Right cardiac atrium (tissue), 5 donors: ENCODE results near the gene CRIP3. TPM values are rescaled to one million over a fixed set of nuclear protein-coding genes. Genes with fewer than 3 reads are reported as not detected.

ENCODE experiments used
- ATAC-seq, 2 donors: fragments of 200-7000 bp; cut with Tn5 transposase; one replicate each; pipeline versions ENCODE4 v1.8.0 to v1.9.1; 2020; ENCODE audit warnings: moderate library complexity in 2 of 2, mild to moderate bottlenecking in 1 of 2
- DNase-seq, 3 donors: peaks; one replicate each; pipeline ENCODE4 v3.0.0-alpha.2; 2020
- H3K27ac ChIP-seq: one replicate; pipeline ENCODE4 v1.5.1; 2013; ENCODE audit warnings: mild to moderate bottlenecking, low read length, control low read depth, moderate library complexity
- H3K27me3 ChIP-seq: one replicate; pipeline ENCODE4 v1.6.1; 2013; ENCODE audit not compliant: control insufficient read depth, insufficient read depth
- H3K4me1 ChIP-seq: one replicate; pipeline ENCODE4 v1.6.1; 2013; ENCODE audit warnings: low read length; ENCODE audit not compliant: control insufficient read depth, insufficient read depth
- H3K4me3 ChIP-seq: one replicate; pipeline ENCODE4 v1.5.1; 2013; ENCODE audit warnings: low read length, control low read depth
- H3K9me3 ChIP-seq: one replicate; pipeline ENCODE4 v1.6.1; 2013; ENCODE audit warnings: low read length; ENCODE audit not compliant: control insufficient read depth
- WGBS: extraction: QIAGEN DNeasy Blood & Tissue Kit; methylation state at CpG from one replicate; pipeline ENCODE4 v1.1.7; 2013; 5-methylcytosine and 5-hydroxymethylcytosine counted together
- intact Hi-C, 4 donors: fragments of 100-400 bp; cut with DNase I; formaldehyde crosslinking; loops; one replicate each; pipeline versions ENCODE4 v1.11.0 to v1.14.0; 2022 to 2023
- polyA plus RNA-seq: library from polyadenylated mRNA; stranded (reverse); fragments of 200-250 nt; gene quantifications from one replicate; pipeline ENCODE4 v1.2.3, GENCODE V29; 2013
- total RNA-seq, 4 donors: library from RNA; stranded (reverse); fragmentation: NEBNext Ultra II Directional; extraction: Animal tissue kit (Norgen Biotek cat#: 25700); gene quantifications; one replicate each; pipeline ENCODE4 v1.2.1, GENCODE V29; 2021
- donor health status: healthy with polysubstance abuse.
- donor health status: DM: no; HTN: yes; CAD: no.
- donor health status: DM: no; HTN: no; CAD: no.
- donor health status: DM: no; HTN: yes; CAD: no; lungs with severe emphysema.
- donor health status: DM: yes; HTN: yes; CAD: no.

The CRIP3 gene
- total and polyA plus RNA-seq, 5 donors: 1.5 to 3.4 (median 2.6) TPM

- Histone ChIP-seq H3K4me3 (no peak overlapping the region), H3K27ac (no peak overlapping the region), H3K4me1 (peaks cover 1% of the 10 kb centered on the region), H3K27me3 (no peaks in the 10 kb centered on the region), H3K9me3 (no peaks in the 10 kb centered on the region)
- intact Hi-C loops: loop anchor here (5.0 to 10.0 kb wide), 3 partner anchors 73 to 243 kb away; no protein-coding TSS in a partner anchor
- 81% methylated on average over 14 of the region's 14 CpGs for whole genome bisulfite sequencing
- ATAC-seq: no peak
- DNase-seq: no peak
Observed at GRCh38 chr6:43262000-43262779, 46.4 kb downstream of the CRIP3 start.

GRCh38 chr6:43261198-43261597 lies 47.4 kb downstream of the CRIP3 start:
- ATAC-seq (no peak), DNase-seq (no peak)
- WGBS: 80% methylated on average over 5 of the region's 5 CpGs
- no peak overlapping the region for H3K4me3 ChIP-seq
- no peaks in the 10 kb centered on the region for H3K9me3 ChIP-seq
- no peaks in the 10 kb centered on the region for H3K27me3 ChIP-seq
- no peaks in the 10 kb centered on the region for H3K4me1 ChIP-seq
- intact Hi-C loops: loop anchor here (5.0 to 10.0 kb wide), 3 partner anchors 74 to 244 kb away; no protein-coding TSS in a partner anchor
- H3K27ac ChIP-seq: no peak overlapping the region

- intact Hi-C loops: loop anchor here (5.0 to 10.0 kb wide), 3 partner anchors 74 to 244 kb away; no protein-coding TSS in a partner anchor
- Histone ChIP-seq H3K9me3 (no peaks in the 10 kb centered on the region), H3K27ac (no peak overlapping the region), H3K27me3 (no peaks in the 10 kb centered on the region), H3K4me3 (no peak overlapping the region), H3K4me1 (no peaks in the 10 kb centered on the region)
- DNase-seq (no peak), ATAC-seq (no peak)
- WGBS: 69% methylated on average over 4 of the region's 4 CpGs
Observed at GRCh38 chr6:43260791-43261190, 47.8 kb downstream of the CRIP3 start.

- Histone ChIP-seq H3K4me3 (no peak overlapping the region), H3K4me1 (no peaks in the 10 kb centered on the region), H3K9me3 (no peaks in the 10 kb centered on the region), H3K27ac (no peak overlapping the region), H3K27me3 (no peaks in the 10 kb centered on the region)
- 91% methylated on average over 30 of the region's 30 CpGs for WGBS
- intact Hi-C loops: no loop called here
- DNase-seq (peak in 1 of 3 donors; percentile 20), ATAC-seq (no peak)
Observed at GRCh38 chr6:43258807-43259686, 49.6 kb downstream of the CRIP3 start.

GRCh38 chr6:43258180-43258579 lies 50.4 kb downstream of the CRIP3 start:
- H3K4me1 ChIP-seq: no peaks in the 10 kb centered on the region
- no peaks in the 10 kb centered on the region for H3K27me3 ChIP-seq
- no peak overlapping the region for H3K27ac ChIP-seq
- no peak overlapping the region for H3K4me3 ChIP-seq
- DNase-seq (no peak), ATAC-seq (no peak)
- H3K9me3 ChIP-seq: no peaks in the 10 kb centered on the region
- WGBS: 68% methylated on average over 4 of the region's 4 CpGs
- intact Hi-C loops: no loop called here

- Histone ChIP-seq H3K4me3 (no peak overlapping the region), H3K27ac (no peak overlapping the region), H3K9me3 (no peaks in the 10 kb centered on the region), H3K27me3 (no peaks in the 10 kb centered on the region), H3K4me1 (no peaks in the 10 kb centered on the region)
- DNase-seq (peak in 1 of 3 donors; percentile 8), ATAC-seq (no peak)
- WGBS: 83% methylated on average over 12 of the region's 12 CpGs
- intact Hi-C loops: no loop called here
Observed at GRCh38 chr6:43257367-43258145, 51.1 kb downstream of the CRIP3 start.

- DNase-seq: no peak
- Histone ChIP-seq H3K27me3 (no peaks in the 10 kb centered on the region), H3K4me3 (no peak overlapping the region), H3K27ac (no peak overlapping the region), H3K4me1 (no peaks in the 10 kb centered on the region), H3K9me3 (no peaks in the 10 kb centered on the region)
- WGBS: 78% methylated on average over 9 of the region's 9 CpGs
- intact Hi-C loops: no loop called here
- ATAC-seq: no peak
Observed at GRCh38 chr6:43256670-43257366, 51.8 kb downstream of the CRIP3 start.

Other genes starting within 250 kb of the CRIP3 start
- gene MRPL2, start 249.4 kb downstream of the CRIP3 start, total RNA-seq: 10 to 100 TPM; 83.2 to 94.2 (median 87.8) TPM
- 92.7 TPM for gene MRPL2, start 249.4 kb downstream of the CRIP3 start, polyA plus RNA-seq
- 10 to 100 TPM; 36.9 to 51.2 (median 40.1) TPM for gene KLC4, start 249.2 kb downstream of the CRIP3 start, total RNA-seq
- 32.4 TPM for gene KLC4, start 249.2 kb downstream of the CRIP3 start, polyA plus RNA-seq
- gene PTK7, start 232.5 kb downstream of the CRIP3 start, total RNA-seq: 1 to 10 TPM; 5.8 to 9.4 (median 8.2) TPM
- gene PTK7, start 232.5 kb downstream of the CRIP3 start, polyA plus RNA-seq: 4.1 TPM
- 100 to 1,000 TPM in 1 of 4 donors, 10 to 100 TPM in 3; 64.7 to 114 (median 72.7) TPM for gene SRF, start 137.6 kb downstream of the CRIP3 start, total RNA-seq
- 55.3 TPM for gene SRF, start 137.6 kb downstream of the CRIP3 start, polyA plus RNA-seq
- 10 to 100 TPM; 14.6 to 18.7 (median 16.3) TPM for gene CUL9, start 126.6 kb downstream of the CRIP3 start, total RNA-seq
- gene CUL9, start 126.6 kb downstream of the CRIP3 start, polyA plus RNA-seq: 15.7 TPM
- 10 to 100 TPM; 25.7 to 43.2 (median 33.8) TPM for gene DNPH1, start 79.3 kb downstream of the CRIP3 start, total RNA-seq
- 60.4 TPM for gene DNPH1, start 79.3 kb downstream of the CRIP3 start, polyA plus RNA-seq
- gene TTBK1, start 65.3 kb downstream of the CRIP3 start, total RNA-seq: under 1 TPM; 0.33 to 0.69 (median 0.58) TPM
- gene TTBK1, start 65.3 kb downstream of the CRIP3 start, polyA plus RNA-seq: 0.29 TPM
- gene SLC22A7, start 10.6 kb downstream of the CRIP3 start, total RNA-seq: not detected
- not detected for gene SLC22A7, start 10.6 kb downstream of the CRIP3 start, polyA plus RNA-seq
- 10 to 100 TPM in 3 of 4 donors, 1 to 10 TPM in 1; 9.2 to 14.0 (median 11.4) TPM for gene ZNF318, start 60.8 kb upstream of the CRIP3 start, total RNA-seq
- 4.6 TPM for gene ZNF318, start 60.8 kb upstream of the CRIP3 start, polyA plus RNA-seq
- gene ABCC10, start 118.7 kb upstream of the CRIP3 start, total RNA-seq: 10 to 100 TPM; 11.0 to 16.0 (median 14.0) TPM
- gene ABCC10, start 118.7 kb upstream of the CRIP3 start, polyA plus RNA-seq: 12.7 TPM
- gene DLK2, start 146.7 kb upstream of the CRIP3 start, total RNA-seq: under 1 TPM in 3 of 4 donors, not detected in 1; 0.42 to 0.49 (median 0.47) TPM
- 1.1 TPM for gene DLK2, start 146.7 kb upstream of the CRIP3 start, polyA plus RNA-seq
- 10 to 100 TPM; 17.2 to 23.9 (median 20.1) TPM for gene TJAP1, start 168.7 kb upstream of the CRIP3 start, total RNA-seq
- 15.5 TPM for gene TJAP1, start 168.7 kb upstream of the CRIP3 start, polyA plus RNA-seq
- gene LRRC73, start 201.5 kb upstream of the CRIP3 start, total RNA-seq: 1 to 10 TPM in 3 of 4 donors, under 1 TPM in 1; 0.82 to 2.5 (median 1.7) TPM
- gene LRRC73, start 201.5 kb upstream of the CRIP3 start, polyA plus RNA-seq: 1.1 TPM
- gene YIPF3, start 208.1 kb upstream of the CRIP3 start, total RNA-seq: 10 to 100 TPM; 70.3 to 84.1 (median 71.9) TPM
- 95.0 TPM for gene YIPF3, start 208.1 kb upstream of the CRIP3 start, polyA plus RNA-seq
- gene POLR1C, start 208.3 kb upstream of the CRIP3 start, total RNA-seq: 10 to 100 TPM; 14.1 to 24.8 (median 15.6) TPM
- gene POLR1C, start 208.3 kb upstream of the CRIP3 start, polyA plus RNA-seq: 13.9 TPM